ENCODE data around the gene MST1R. TPM values are rescaled to one million over a fixed set of nuclear protein-coding genes. Genes with fewer than 3 reads are reported as not detected.

MST1R gene
- polyA plus RNA-seq, 1 donor, result 2.4 TPM

DNA sequence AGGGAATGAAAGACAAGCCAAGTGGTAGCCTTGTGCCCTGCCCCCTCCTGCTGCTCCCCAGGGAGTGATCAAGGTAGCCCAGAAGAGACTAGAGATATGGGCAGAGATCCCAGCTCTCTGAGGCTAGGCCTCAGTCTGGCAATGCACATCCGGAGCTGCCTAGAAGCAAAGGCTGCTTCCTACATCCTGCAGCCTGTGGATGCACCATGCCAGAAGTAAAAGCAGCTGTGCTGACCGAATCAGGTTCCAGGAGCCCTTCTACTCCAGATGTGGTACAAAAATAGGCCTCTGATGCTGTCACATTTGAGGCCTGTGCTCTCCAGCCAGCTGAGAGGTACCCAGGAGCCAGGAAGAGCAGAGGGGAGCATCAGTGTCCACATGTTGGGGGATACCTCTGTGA lies 63.3 kb downstream of the MST1R start:
- DNase-seq (ENCODE audit: low read depth), result peak; percentile 48

DNA sequence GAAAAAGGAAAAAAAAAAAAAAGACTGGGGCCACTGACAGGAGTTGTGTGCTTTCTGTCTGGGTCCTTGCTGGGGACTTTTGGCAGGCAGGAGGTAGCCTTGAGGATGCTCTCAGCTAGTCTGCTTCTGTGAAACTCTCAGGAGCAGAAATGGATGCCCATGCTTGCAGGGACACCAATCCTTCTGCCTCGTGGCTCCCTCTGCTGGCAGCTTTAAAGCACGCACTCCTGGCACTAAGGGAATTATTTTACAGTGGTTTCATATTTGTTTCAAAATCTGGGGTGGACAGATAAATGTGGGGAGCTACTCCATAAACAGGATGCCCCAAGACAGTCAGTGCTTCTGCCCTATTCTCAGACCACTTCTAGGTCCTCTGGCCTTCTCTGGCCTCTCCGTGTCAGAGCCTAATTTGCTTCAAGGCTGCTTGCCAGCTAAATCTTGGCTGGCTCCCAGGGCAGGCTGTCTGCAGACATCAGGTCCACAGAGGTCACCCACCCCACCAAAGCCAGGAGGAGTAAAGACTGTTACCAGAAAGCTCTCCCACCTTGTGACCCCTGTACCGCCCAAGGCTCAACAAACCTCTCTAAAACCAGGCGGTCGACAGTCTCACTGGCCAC lies 64.4 kb downstream of the MST1R start:
- DNase-seq (ENCODE audit: low read depth), result peak; percentile 73

Other genes starting within 250 kb of the MST1R start
- gene APEH, start 229.5 kb downstream of the MST1R start, polyA plus RNA-seq (ENCODE audit: insufficient read length), result 56.2 TPM
- gene MST1, start 214.4 kb downstream of the MST1R start, polyA plus RNA-seq (ENCODE audit: insufficient read length), result 8.6 TPM
- gene RNF123, start 214.3 kb downstream of the MST1R start, polyA plus RNA-seq (ENCODE audit: insufficient read length), result 42.5 TPM
- gene AMIGO3, start 184.2 kb downstream of the MST1R start, polyA plus RNA-seq (ENCODE audit: insufficient read length), result 2.7 TPM
- gene GMPPB, start 179.9 kb downstream of the MST1R start, polyA plus RNA-seq (ENCODE audit: insufficient read length), result 10.8 TPM
- gene IP6K1, start 117.3 kb downstream of the MST1R start, polyA plus RNA-seq (ENCODE audit: insufficient read length), result 22.6 TPM
- 0.25 TPM for gene CDHR4, start 104.0 kb downstream of the MST1R start, polyA plus RNA-seq (ENCODE audit: insufficient read length)
- gene INKA1, start 100.6 kb downstream of the MST1R start, polyA plus RNA-seq (ENCODE audit: insufficient read length), result 6.8 TPM
- 18.3 TPM for gene UBA7, start 89.9 kb downstream of the MST1R start, polyA plus RNA-seq (ENCODE audit: insufficient read length)
- 4.3 TPM for gene TRAIP, start 47.3 kb downstream of the MST1R start, polyA plus RNA-seq (ENCODE audit: insufficient read length)
- 0.13 TPM for gene CAMKV, start 34.0 kb downstream of the MST1R start, polyA plus RNA-seq (ENCODE audit: insufficient read length)
- 5.8 TPM for gene MON1A, start 25.9 kb upstream of the MST1R start, polyA plus RNA-seq (ENCODE audit: insufficient read length)
- gene RBM6, start 36.3 kb upstream of the MST1R start, polyA plus RNA-seq (ENCODE audit: insufficient read length), result 79.4 TPM
- gene RBM5, start 185.0 kb upstream of the MST1R start, polyA plus RNA-seq (ENCODE audit: insufficient read length), result 171 TPM

All from forelimb muscle (tissue), 1 donor.